IMR-90 (cell line): ENCODE measurements around the gene TNRC6B.

Experiments used
- BHLHE40 ChIP-seq: fragments of 150-350 bp; IDR thresholded peaks from 2 replicates; pipeline ENCODE4 v1.6.1; 2016; ENCODE audit warnings: mild to moderate bottlenecking, low read depth, low read length
- CHD1 ChIP-seq: IDR thresholded peaks from 2 replicates; pipeline ENCODE4 v1.6.1; 2012; ENCODE audit warnings: low read depth, low read length, improper control_type of control experiment
- CTCF ChIP-seq: conservative IDR thresholded peaks from 2 replicates; pipeline ENCODE4 v1.5.1; 2012; ENCODE audit warnings: mild to moderate bottlenecking, low read depth, low read length, improper control_type of control experiment
- ELK1 ChIP-seq: fragments of 150-350 bp; IDR thresholded peaks from 2 replicates; pipeline ENCODE4 v1.6.1; 2016; ENCODE audit warnings: low read depth, mild to moderate bottlenecking, low read length, moderate library complexity, borderline replicate concordance
- MAZ ChIP-seq: IDR thresholded peaks from 2 replicates; pipeline ENCODE4 v1.6.1; 2012; ENCODE audit warnings: low read depth, mild to moderate bottlenecking, low read length, improper control_type of control experiment, moderate library complexity, borderline replicate concordance
- MXI1 ChIP-seq: IDR thresholded peaks from 2 replicates; pipeline ENCODE4 v1.6.1; 2012; ENCODE audit warnings: low read depth, mild to moderate bottlenecking, low read length, moderate library complexity, borderline replicate concordance
- POLR2A ChIP-seq: IDR thresholded peaks from 2 replicates; pipeline ENCODE4 v1.6.1; 2012; ENCODE audit warnings: mild to moderate bottlenecking, low read depth, low read length
- RCOR1 ChIP-seq: IDR thresholded peaks from 2 replicates; pipeline ENCODE4 v1.6.1; 2012; ENCODE audit warnings: mild to moderate bottlenecking, low read length, improper control_type of control experiment; ENCODE audit not compliant: insufficient replicate concordance
- RFX5 ChIP-seq: IDR thresholded peaks from 2 replicates; pipeline ENCODE4 v1.8.0; 2012; ENCODE audit warnings: low read depth, mild to moderate bottlenecking, low read length, moderate library complexity

- TF ChIP-seq CTCF (no peak), MAZ (no peak), RFX5 (no peak), MXI1 (peak; percentile 43; the same call in 1 of the 2 replicates), POLR2A (no peak), CHD1 (no peak), RCOR1 (no peak), BHLHE40 (0 out of 2 replicates have a peak, but pooled peaks have one; percentile 6), ELK1 (no peak)
These were observed 154.6 kb downstream of the TNRC6B start for GRCh38 chr22:40332319-40332781.
